GM12878 (cell line): ENCODE results near the gene PLD4.

Experiments used
- CEBPB ChIP-seq, 2 experiments: fragments of 150-350 bp in 1 of 2; IDR thresholded peaks; 2 replicates each; pipeline ENCODE4 v1.6.1; 2012 to 2014; ENCODE audit warnings: low read depth in 2 of 2, low read length in 2 of 2, borderline replicate concordance in 1 of 2, inconsistent platforms in 1 of 2
- CTCF ChIP-seq, 3 experiments: IDR thresholded peaks in 2 of 3; conservative IDR thresholded peaks in 1 of 3; 2 replicates each; pipeline ENCODE4 v1.5.1; 2011; ENCODE audit warnings: low read depth in 3 of 3, low read length in 3 of 3, mild to moderate bottlenecking in 3 of 3, control low read depth in 2 of 3, moderate library complexity in 2 of 3, inconsistent platforms in 1 of 3, mixed read lengths in 1 of 3; ENCODE audit not compliant: control insufficient read depth in 2 of 3, insufficient read depth in 1 of 3; ENCODE audit errors: extremely low read depth in 1 of 3
- HCFC1 ChIP-seq: fragments of 150-350 bp; IDR thresholded peaks from 2 replicates; pipeline ENCODE4 v1.6.1; 2014; ENCODE audit warnings: low read length
- SREBF2 ChIP-seq: IDR thresholded peaks from 2 replicates; pipeline ENCODE4 v1.6.1; 2012; ENCODE audit warnings: mild to moderate bottlenecking, low read length
- SUZ12 ChIP-seq: fragments of 200-600 bp; sonication (generic); IDR thresholded peaks from one replicate; pipeline ENCODE4 v1.6.1; 2018; ENCODE audit warnings: antibody characterized with exemption, mild to moderate bottlenecking; ENCODE audit not compliant: unreplicated experiment
- TF ChIP-seq, protein P1 (sequence below): IDR thresholded peaks from 2 replicates; pipeline ENCODE4 v1.6.1; 2011; ENCODE audit warnings: low read depth, mild to moderate bottlenecking, low read length, moderate library complexity, borderline replicate concordance; ENCODE audit errors: extremely low read depth
- TF ChIP-seq, protein P2 (sequence below): fragments of 450-650 bp; IDR thresholded peaks from 2 replicates; pipeline ENCODE4 v1.6.1; 2018; ENCODE audit warnings: mild to moderate bottlenecking, low read depth, moderate library complexity; ENCODE audit not compliant: partially characterized antibody

DNA sequence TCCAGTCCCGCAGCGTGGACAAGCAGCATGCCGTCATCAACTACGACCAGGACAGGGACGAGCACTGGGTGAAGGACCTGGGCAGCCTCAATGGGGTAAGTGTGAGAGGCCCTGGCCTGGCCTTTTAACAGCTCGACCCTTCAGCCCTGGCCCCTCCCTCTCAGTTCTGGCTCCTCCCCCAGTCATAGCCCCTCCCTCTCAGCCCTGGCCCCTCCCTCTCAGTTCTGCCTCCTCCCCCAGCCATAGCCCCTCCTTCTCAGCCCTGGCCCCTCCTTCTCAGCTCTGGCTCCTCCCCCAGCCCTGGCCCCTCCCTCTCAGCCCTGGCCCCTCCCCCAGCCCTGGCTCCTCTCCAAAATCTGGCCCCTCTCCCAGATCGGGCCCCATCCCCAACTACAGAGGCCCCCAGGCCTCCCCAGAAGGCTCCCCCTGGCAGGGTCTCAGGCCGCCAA is 48.4 kb upstream of the PLD4 start:
- no peak for TF ChIP-seq HCFC1
- TF ChIP-seq SUZ12, result no peak
- no peak for TF ChIP-seq CTCF (IDR thresholded peaks at IDR 0.05 in 2 of 3, conservative IDR thresholded peaks at IDR 0.05 in 1 of 3; ENCODE audit: control insufficient read depth in 2 of 3, extremely low read depth in 1 of 3, insufficient read depth in 1 of 3, low read depth in 3 of 3, low read length in 3 of 3)
- TF ChIP-seq CEBPB (IDR thresholded peaks at IDR 0.05; ENCODE audit: borderline replicate concordance in 1 of 2, low read depth in 2 of 2, low read length in 2 of 2), result no peak
- TF ChIP-seq, protein P1, sequence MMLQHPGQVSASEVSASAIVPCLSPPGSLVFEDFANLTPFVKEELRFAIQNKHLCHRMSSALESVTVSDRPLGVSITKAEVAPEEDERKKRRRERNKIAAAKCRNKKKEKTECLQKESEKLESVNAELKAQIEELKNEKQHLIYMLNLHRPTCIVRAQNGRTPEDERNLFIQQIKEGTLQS, result no peak
- TF ChIP-seq, protein P2, sequence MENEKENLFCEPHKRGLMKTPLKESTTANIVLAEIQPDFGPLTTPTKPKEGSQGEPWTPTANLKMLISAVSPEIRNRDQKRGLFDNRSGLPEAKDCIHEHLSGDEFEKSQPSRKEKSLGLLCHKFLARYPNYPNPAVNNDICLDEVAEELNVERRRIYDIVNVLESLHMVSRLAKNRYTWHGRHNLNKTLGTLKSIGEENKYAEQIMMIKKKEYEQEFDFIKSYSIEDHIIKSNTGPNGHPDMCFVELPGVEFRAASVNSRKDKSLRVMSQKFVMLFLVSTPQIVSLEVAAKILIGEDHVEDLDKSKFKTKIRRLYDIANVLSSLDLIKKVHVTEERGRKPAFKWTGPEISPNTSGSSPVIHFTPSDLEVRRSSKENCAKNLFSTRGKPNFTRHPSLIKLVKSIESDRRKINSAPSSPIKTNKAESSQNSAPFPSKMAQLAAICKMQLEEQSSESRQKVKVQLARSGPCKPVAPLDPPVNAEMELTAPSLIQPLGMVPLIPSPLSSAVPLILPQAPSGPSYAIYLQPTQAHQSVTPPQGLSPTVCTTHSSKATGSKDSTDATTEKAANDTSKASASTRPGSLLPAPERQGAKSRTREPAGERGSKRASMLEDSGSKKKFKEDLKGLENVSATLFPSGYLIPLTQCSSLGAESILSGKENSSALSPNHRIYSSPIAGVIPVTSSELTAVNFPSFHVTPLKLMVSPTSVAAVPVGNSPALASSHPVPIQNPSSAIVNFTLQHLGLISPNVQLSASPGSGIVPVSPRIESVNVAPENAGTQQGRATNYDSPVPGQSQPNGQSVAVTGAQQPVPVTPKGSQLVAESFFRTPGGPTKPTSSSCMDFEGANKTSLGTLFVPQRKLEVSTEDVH, result no peak
- TF ChIP-seq SREBF2, result no peak
